ENCODE data around the gene KPNA1.

The KPNA1 gene

GRCh38 chr3:122488262-122488973 lies 26.3 kb downstream of the KPNA1 start:
- in situ Hi-C loops (cut with MboI; ENCODE audit: low sequenced_read_pairs), result no loop called here
- Histone ChIP-seq H3K4me3 (no peak overlapping the region), H3K27me3 (ENCODE audit: low read depth) (no peaks in the 10 kb centered on the region), H3K4me1 (peaks cover 7% of the 10 kb centered on the region), H3K9me3 (no peaks in the 10 kb centered on the region), H3K36me3 (replicated peaks) (peaks cover 2% of the 10 kb centered on the region; the same call in 1 of the 2 replicates)
- no peak for DNase-seq (ENCODE audit: low spot score in 2 of 2)

GRCh38 chr3:122484985-122485384 lies 29.8 kb downstream of the KPNA1 start:
- peaks cover 3% of the 10 kb centered on the region; the same call in 1 of the 2 replicates for H3K36me3 ChIP-seq (replicated peaks)

GRCh38 chr3:122481390-122481789 lies 33.3 kb downstream of the KPNA1 start:
- no peaks in the 10 kb centered on the region for H3K9me3 ChIP-seq
- in situ Hi-C loops (cut with MboI; ENCODE audit: low sequenced_read_pairs), result no loop called here
- no peaks in the 10 kb centered on the region for H3K4me1 ChIP-seq
- 0 out of 2 replicates have a peak, but pooled peaks cover 2% of the 10 kb centered on the region for H3K36me3 ChIP-seq (replicated peaks)
- H3K4me3 ChIP-seq, result no peak overlapping the region
- no peak for DNase-seq (ENCODE audit: low spot score in 2 of 2)
- H3K27me3 ChIP-seq (ENCODE audit: low read depth), result no peaks in the 10 kb centered on the region

More at GRCh38 chr3:122484985-122485384, 29.8 kb downstream of the KPNA1 start:
- in situ Hi-C loops (cut with MboI; ENCODE audit: low sequenced_read_pairs), result no loop called here
- DNase-seq (ENCODE audit: low spot score in 2 of 2), result no peak
- Histone ChIP-seq H3K27me3 (ENCODE audit: low read depth) (no peaks in the 10 kb centered on the region), H3K4me1 (no peaks in the 10 kb centered on the region; the same call in 1 of the 2 replicates), H3K9me3 (no peaks in the 10 kb centered on the region), H3K4me3 (no peak overlapping the region)

- DNase-seq (ENCODE audit: low spot score in 2 of 2), result no peak
- in situ Hi-C loops (cut with MboI; ENCODE audit: low sequenced_read_pairs), result no loop called here
These were observed 38.2 kb downstream of the KPNA1 start for GRCh38 chr3:122476532-122476931.

GRCh38 chr3:122475316-122475715 lies 39.4 kb downstream of the KPNA1 start:
- in situ Hi-C loops (cut with MboI; ENCODE audit: low sequenced_read_pairs), result no loop called here
- H3K36me3 ChIP-seq (replicated peaks), result 0 out of 2 replicates have a peak, but pooled peaks cover 7% of the 10 kb centered on the region
- no peaks in the 10 kb centered on the region for H3K4me1 ChIP-seq

More at GRCh38 chr3:122476532-122476931, 38.2 kb downstream of the KPNA1 start:
- no peaks in the 10 kb centered on the region for H3K27me3 ChIP-seq (ENCODE audit: low read depth)
- H3K36me3 ChIP-seq (replicated peaks), result 0 out of 2 replicates have a peak, but pooled peaks cover 7% of the 10 kb centered on the region
- no peaks in the 10 kb centered on the region for H3K4me1 ChIP-seq
- no peak overlapping the region for H3K4me3 ChIP-seq
- H3K9me3 ChIP-seq, result no peaks in the 10 kb centered on the region

GRCh38 chr3:122469659-122470058 lies 45.1 kb downstream of the KPNA1 start:
- H3K36me3 ChIP-seq (replicated peaks), result peaks cover 7% of the 10 kb centered on the region
- no peak overlapping the region for H3K4me3 ChIP-seq
- no peak for DNase-seq (ENCODE audit: low spot score in 2 of 2)
- H3K9me3 ChIP-seq, result no peaks in the 10 kb centered on the region
- no peaks in the 10 kb centered on the region for H3K27me3 ChIP-seq (ENCODE audit: low read depth)
- peaks cover 12% of the 10 kb centered on the region for H3K4me1 ChIP-seq
- in situ Hi-C loops (cut with MboI; ENCODE audit: low sequenced_read_pairs), result no loop called here

More at GRCh38 chr3:122475316-122475715, 39.4 kb downstream of the KPNA1 start:
- Histone ChIP-seq H3K27me3 (ENCODE audit: low read depth) (no peaks in the 10 kb centered on the region), H3K4me3 (no peak overlapping the region), H3K9me3 (no peaks in the 10 kb centered on the region)
- no peak for DNase-seq (ENCODE audit: low spot score in 2 of 2)

- Histone ChIP-seq H3K36me3 (replicated peaks) (peaks cover 10% of the 10 kb centered on the region), H3K27me3 (ENCODE audit: low read depth) (no peaks in the 10 kb centered on the region), H3K4me1 (peaks cover 12% of the 10 kb centered on the region), H3K4me3 (no peak overlapping the region), H3K9me3 (no peaks in the 10 kb centered on the region)
- in situ Hi-C loops (cut with MboI; ENCODE audit: low sequenced_read_pairs), result no loop called here
- peak; percentile 14 to 15 for DNase-seq (ENCODE audit: low spot score in 2 of 2)
These were observed 45.7 kb downstream of the KPNA1 start for GRCh38 chr3:122468896-122469533.

GRCh38 chr3:122466701-122467240 lies 48.0 kb downstream of the KPNA1 start:
- peaks cover 12% of the 10 kb centered on the region for H3K4me1 ChIP-seq

GRCh38 chr3:122464659-122465058 lies 50.1 kb downstream of the KPNA1 start:
- H3K4me3 ChIP-seq, result no peak overlapping the region
- H3K36me3 ChIP-seq (replicated peaks), result peaks cover 39% of the 10 kb centered on the region
- in situ Hi-C loops (cut with MboI; ENCODE audit: low sequenced_read_pairs), result no loop called here

More at GRCh38 chr3:122466701-122467240, 48.0 kb downstream of the KPNA1 start:
- in situ Hi-C loops (cut with MboI; ENCODE audit: low sequenced_read_pairs), result no loop called here
- no peak overlapping the region for H3K4me3 ChIP-seq
- H3K9me3 ChIP-seq, result no peaks in the 10 kb centered on the region
- no peaks in the 10 kb centered on the region for H3K27me3 ChIP-seq (ENCODE audit: low read depth)
- H3K36me3 ChIP-seq (replicated peaks), result peaks cover 25% of the 10 kb centered on the region
- no peak for DNase-seq (ENCODE audit: low spot score in 2 of 2)

GRCh38 chr3:122462406-122462805 lies 52.3 kb downstream of the KPNA1 start:
- H3K9me3 ChIP-seq, result no peaks in the 10 kb centered on the region
- DNase-seq (ENCODE audit: low spot score in 2 of 2), result no peak
- in situ Hi-C loops (cut with MboI; ENCODE audit: low sequenced_read_pairs), result no loop called here
- no peaks in the 10 kb centered on the region for H3K27me3 ChIP-seq (ENCODE audit: low read depth)
- H3K4me3 ChIP-seq, result no peak overlapping the region
- peaks cover 59% of the 10 kb centered on the region for H3K36me3 ChIP-seq (replicated peaks)
- H3K4me1 ChIP-seq, result no peaks in the 10 kb centered on the region

More at GRCh38 chr3:122464659-122465058, 50.1 kb downstream of the KPNA1 start:
- H3K4me1 ChIP-seq, result peaks cover 11% of the 10 kb centered on the region
- H3K9me3 ChIP-seq, result no peaks in the 10 kb centered on the region
- no peaks in the 10 kb centered on the region for H3K27me3 ChIP-seq (ENCODE audit: low read depth)
- no peak for DNase-seq (ENCODE audit: low spot score in 2 of 2)

GRCh38 chr3:122461806-122462205 lies 52.9 kb downstream of the KPNA1 start:
- in situ Hi-C loops (cut with MboI; ENCODE audit: low sequenced_read_pairs), result no loop called here
- H3K27me3 ChIP-seq (ENCODE audit: low read depth), result no peaks in the 10 kb centered on the region
- H3K36me3 ChIP-seq (replicated peaks), result peaks cover 65% of the 10 kb centered on the region
- H3K9me3 ChIP-seq, result no peaks in the 10 kb centered on the region
- H3K4me3 ChIP-seq, result no peak overlapping the region
- H3K4me1 ChIP-seq, result no peaks in the 10 kb centered on the region
- DNase-seq (ENCODE audit: low spot score in 2 of 2), result no peak

- Histone ChIP-seq H3K27me3 (ENCODE audit: low read depth) (no peaks in the 10 kb centered on the region), H3K36me3 (replicated peaks) (peaks cover 63% of the 10 kb centered on the region), H3K4me3 (no peak overlapping the region), H3K4me1 (no peaks in the 10 kb centered on the region), H3K9me3 (no peaks in the 10 kb centered on the region)
- in situ Hi-C loops (cut with MboI; ENCODE audit: low sequenced_read_pairs), result loop anchor here (5.0 kb wide), 1 partner anchor 223 kb away; the partner anchor contains the start of gene PARP14
- DNase-seq (ENCODE audit: low spot score in 2 of 2), result peak; percentile 28 to 47
These were observed 55.7 kb downstream of the KPNA1 start for GRCh38 chr3:122458992-122459391.

- Histone ChIP-seq H3K27me3 (ENCODE audit: low read depth) (no peaks in the 10 kb centered on the region), H3K4me3 (no peak overlapping the region), H3K9me3 (no peaks in the 10 kb centered on the region), H3K36me3 (replicated peaks) (peaks cover 64% of the 10 kb centered on the region), H3K4me1 (no peaks in the 10 kb centered on the region)
- in situ Hi-C loops (cut with MboI; ENCODE audit: low sequenced_read_pairs), result loop anchor here (5.0 kb wide), 1 partner anchor 225 kb away; the partner anchor contains the start of gene PARP14
- no peak for DNase-seq (ENCODE audit: low spot score in 2 of 2)
These were observed 57.0 kb downstream of the KPNA1 start for GRCh38 chr3:122457706-122458105.

GRCh38 chr3:122456074-122456473 lies 58.7 kb downstream of the KPNA1 start:
- Histone ChIP-seq H3K4me3 (no peak overlapping the region), H3K36me3 (replicated peaks) (peaks cover 49% of the 10 kb centered on the region), H3K27me3 (ENCODE audit: low read depth) (no peaks in the 10 kb centered on the region), H3K4me1 (no peaks in the 10 kb centered on the region), H3K9me3 (no peaks in the 10 kb centered on the region)
- in situ Hi-C loops (cut with MboI; ENCODE audit: low sequenced_read_pairs), result loop anchor here (5.0 kb wide), 1 partner anchor 226 kb away; the partner anchor contains the start of gene PARP14
- no peak for DNase-seq (ENCODE audit: low spot score in 2 of 2)

Measured in HAP-1 (cell line).